Fibroblast of skin of left biceps (primary cell): ENCODE measurements around the gene THEM4.
"Not testable (repeated sequence)": the region's sequence is repeated elsewhere in the genome, so short reads cannot be mapped to it uniquely, and the experiment has no call there.

Experiments used
- DNase-seq, 2 experiments: peaks; one replicate each; pipeline ENCODE4 v3.0.0-alpha.2; 2013; ENCODE audit warnings: low read depth in 2 of 2

The THEM4 gene

DNA sequence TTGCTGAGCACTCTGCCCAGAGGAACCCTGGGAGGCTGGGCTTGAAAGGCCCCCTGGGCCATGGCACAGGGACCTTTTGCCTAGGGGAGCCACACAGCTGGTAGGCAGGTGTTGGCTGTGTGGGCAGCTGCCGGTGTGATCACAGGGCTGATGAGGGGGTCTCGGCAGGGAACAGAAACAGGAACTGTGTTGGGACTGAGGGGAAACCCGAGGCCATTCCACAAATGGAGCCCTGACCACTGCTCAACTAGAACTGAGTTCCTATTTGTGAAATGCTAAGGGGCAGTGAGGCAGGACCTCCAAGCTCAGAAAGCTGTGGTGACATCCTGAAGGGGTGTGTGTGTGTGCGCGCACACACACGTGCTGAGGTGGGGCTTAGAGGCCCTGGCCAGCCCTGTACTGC, 49.4 kb downstream of the THEM4 start:
- DNase-seq: no peak

DNA sequence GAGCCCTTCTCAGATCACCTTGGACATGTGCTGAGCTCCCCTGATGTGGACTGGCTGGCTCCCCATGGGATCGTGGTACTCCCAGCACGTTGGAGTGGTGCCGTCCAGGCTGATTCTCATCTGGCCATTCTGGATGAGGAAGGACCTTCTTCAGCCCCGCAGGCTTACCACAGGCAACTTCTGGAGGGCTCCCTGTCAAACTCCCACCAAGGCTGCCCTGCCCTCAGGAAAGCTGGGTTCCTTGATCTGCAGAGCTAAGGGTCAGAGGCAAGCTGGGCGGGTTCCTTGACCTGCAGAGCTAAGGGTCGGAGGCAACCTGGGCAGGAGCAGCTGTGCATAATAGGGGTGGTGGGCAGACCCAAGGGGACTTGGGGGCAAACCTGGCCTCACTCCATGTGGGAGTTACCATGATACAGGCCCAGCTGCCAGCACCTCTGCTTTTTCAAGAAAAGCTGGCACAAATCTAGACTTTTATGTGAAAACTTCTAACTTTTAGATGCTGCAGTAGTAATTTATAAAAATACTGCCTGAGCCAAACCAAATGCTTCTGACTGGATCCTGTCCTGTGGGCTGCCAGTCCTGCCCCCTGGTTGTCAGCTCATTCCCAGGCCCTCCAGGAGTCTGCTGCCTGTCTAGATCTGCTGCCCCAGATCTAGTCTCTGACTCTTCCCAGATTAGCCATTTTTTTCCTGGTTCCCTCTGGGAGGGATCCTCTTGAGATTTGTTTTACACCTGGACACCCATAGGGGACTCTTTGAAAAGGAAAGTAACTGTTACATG, 50.2 kb downstream of the THEM4 start:
- DNase-seq: no peak

DNA sequence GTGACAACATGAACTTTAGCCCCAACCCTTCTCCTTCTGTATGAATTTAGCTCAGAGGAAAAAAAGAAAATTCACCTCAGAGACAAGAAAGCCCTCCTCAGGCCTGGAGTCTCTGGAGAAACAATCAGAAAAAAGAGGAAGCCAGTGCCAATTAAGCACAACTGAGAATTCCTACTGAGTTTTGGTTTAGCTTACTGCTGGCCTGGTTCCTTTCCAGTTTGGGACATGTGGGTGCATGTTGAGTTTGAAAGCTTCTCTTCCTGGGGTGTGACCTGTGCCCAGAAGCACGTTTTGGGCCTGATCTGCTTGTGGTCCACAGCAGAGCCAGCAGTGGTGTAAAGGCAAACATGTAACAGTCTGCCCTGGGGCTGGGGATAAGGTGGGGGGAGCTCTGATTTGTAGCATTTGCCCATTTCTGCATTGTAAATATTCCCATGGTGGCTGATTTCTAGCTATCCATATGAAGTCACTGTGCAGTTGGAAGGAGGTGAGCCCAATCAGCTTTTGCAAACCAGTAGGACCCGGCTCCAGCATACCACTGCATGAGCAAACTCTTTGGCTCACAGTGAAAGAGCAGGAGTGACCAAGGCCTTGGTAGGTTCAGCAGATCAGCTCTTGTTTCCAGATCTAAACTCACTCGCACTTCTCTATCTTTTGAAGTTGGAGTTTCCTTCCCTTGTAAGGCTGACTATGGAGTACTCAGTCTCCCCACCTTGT, 51.1 kb downstream of the THEM4 start:
- DNase-seq: no peak

DNA sequence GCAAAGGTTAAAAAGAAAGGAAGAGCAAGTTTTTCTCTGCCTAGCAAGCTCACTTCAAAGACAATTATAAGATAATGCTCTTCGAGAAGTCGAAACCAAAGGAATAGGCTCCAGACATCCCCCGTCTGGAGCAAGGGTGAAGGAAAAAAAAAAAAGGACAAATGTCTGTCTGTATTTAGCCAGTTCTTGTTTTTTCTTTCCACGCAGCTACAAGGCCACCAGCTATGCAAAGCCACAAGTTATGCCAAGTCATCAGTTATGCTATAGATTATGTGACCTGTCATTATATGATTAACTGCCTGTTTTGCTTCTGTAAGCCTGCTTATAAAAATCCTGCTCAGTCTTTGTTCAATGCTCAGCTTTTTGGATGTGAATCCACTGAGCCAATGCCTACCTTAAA, 53.4 kb downstream of the THEM4 start:
- no peak for DNase-seq

DNA sequence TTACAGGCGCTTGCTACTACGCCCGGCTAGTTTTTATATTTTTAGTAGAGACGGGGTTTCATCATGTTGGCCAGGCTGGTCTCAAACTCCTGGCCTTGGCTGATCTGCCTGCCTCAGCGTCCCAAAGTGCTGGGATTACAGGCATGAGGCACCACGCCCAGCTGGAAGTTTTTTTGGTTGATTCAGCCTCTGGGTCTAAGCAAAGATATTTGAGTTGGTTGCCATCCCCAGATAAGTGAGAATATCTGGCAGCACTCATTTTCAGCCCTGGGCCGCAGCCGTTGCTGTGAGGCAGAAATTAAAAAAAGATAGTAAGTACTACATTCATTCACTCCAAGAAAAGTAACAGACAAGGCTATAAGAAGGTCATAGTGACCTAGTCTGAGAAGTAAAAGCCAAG, 53.8 kb downstream of the THEM4 start:
- not testable (repeated sequence) for DNase-seq

DNA sequence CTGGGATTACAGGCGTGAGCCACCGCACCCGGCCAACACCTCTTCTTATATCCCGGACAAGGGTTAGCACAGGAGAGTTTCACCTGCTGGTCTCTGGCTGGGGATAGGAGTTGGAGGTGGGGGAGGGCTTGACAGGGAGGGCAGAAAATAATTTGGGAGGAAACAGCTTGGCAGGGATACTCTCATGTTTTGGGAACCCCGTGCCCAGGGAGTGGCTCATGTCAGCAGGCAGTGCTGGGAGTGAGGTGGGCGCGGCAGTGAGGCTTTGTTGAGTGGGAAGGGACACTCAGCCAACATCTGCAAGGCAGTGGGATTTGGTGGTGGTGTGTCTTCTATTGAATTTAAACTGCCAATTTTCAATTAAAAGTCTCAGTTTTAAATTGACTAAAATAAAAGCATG, 54.7 kb downstream of the THEM4 start:
- DNase-seq: no peak

DNA sequence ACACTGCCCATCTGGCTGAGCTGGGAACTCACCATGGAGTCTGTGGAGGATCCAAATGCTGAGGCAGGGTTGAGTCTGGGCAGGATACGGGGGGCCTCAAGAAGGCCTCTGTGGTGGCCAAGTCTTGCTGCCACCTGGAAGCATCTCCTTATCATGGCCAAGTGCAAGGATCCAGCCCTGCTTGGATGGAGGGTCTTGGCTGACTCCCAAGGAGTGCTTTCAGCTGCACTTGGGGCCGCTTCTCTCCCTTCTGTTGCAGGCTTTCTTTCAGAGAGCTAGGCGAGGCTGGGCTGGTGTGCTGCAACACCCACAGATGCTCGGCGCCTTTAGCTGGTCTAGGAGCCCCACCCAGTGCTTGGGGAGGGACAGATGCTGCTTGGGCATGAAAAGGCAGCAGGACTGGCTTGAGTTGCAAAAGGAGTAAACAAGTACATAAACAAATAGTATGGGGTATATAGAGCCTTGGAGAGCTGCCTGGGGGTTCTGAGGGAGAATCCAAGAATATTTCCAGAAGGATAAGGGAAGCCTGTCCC, 55.8 kb downstream of the THEM4 start, which contains the start of gene THEM5:
THEM5 (minus strand) TSS at position 302 of the 533 bp plus-strand sequence; CDS start at position 155, 147 bp downstream.
- no peak for DNase-seq

DNA sequence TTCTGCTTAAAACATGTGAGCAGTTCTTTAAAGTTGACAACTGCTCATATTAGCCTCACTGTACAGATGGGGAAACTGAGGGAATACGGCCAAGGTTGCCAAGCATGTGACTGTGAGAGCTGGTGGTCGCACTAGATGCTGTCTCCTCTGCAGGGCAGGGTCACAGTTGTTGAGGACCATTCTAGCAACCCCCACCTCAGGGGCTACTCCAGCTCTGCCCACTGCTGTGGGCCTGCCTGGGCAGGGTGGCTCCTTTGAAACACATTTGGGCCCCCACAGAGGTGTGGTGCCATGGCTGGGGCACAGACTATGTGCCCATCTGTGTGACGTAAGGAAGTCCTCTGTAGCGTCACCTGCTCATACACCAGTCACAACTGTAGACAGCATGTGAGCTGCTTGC, 56.6 kb downstream of the THEM4 start:
- DNase-seq: no peak

DNA sequence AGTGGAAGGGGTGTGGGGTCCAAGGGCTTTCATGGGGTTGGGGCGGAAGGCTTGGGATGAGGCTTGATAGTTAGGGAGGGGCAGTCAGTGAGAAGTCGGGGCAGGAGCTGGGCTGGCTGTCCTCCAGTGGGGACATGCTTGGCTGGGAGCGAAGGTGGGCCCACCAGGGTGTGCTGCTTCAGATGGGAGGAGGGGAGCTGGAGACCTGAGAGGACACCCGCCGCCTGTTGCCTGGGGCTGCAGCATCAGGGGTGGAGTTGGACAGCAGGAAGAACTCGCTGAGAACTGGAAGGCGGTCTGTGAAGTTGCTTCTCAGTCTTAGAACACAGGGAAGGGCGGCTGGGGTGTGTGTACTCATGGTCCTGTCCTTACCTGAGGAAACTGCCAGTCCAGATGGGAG, 57.4 kb downstream of the THEM4 start:
- no peak for DNase-seq

DNA sequence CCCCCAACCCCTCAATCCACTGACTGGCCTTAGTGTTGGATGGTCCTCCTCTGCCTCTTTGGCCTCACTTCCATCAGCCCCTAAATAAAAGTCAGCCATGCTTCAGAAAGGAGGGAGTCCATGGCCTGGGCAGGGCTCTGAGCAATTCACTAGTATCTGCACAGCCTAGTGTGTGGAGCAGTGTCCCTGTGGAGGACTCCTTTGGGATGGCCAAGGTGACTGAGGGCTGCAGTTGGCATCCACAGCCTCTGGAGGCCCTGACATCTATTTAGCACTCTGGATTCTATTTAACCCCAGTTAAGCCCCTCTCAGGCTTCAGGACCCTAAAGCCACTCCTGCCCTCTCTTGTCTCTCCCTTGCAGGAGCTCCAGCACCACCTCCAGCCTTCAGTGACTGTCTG, 59.4 kb downstream of the THEM4 start:
- no peak for DNase-seq

DNA sequence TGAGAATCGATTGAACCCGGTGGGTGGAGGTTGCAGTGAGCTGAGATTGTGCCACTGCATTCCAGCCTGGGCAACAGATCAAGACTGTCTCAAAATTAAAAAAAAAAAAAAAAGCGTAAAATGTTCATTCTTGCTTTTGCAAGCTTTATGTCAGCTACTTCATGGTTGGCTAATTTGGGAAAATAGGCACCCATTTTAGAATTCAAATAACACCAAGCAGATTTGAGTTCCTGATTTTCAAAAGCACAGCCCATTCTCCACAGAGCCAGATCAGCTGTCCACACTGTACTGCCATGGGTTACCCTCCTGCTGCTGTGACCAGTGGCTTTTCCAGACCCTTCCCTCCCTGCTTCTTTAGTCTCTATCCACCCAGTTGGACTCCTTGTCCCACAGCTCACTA, 60.2 kb downstream of the THEM4 start:
- no peak for DNase-seq

DNA sequence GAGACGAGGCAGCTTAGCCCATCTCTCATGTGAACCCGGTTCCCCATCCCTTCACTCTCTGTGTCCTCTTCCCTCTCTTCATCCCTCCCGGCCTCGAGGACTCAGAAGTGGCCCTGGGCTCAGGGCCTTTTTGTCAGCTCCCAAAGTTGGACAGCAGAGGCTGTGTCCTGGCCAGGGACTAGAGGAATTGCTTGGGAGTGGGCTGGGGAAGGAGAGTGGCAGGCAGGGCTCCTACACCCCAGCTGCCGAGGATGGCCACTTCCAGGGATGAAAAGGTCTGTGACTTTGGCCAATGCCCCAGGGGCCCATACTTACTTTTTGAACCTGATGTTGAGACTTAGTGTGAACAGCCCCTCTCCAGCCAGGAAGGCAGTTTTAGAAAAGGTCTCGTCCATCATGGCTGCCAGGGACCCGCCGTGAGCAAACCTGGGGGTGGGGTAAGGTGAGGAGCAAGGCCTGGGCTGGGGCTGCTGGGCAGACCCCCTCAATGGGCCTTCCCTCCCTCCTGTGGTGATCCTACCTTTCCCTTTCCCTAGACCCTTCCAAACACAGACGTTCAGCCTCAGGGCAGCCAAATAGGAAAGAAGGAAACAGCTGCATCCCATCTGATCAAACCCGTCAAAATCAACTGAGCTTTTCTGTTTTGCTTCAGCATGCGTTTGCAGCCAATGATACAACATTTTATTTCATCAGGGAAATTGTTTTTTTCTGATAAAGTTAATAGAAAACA, 61.3 kb downstream of the THEM4 start:
- DNase-seq: no peak

DNA sequence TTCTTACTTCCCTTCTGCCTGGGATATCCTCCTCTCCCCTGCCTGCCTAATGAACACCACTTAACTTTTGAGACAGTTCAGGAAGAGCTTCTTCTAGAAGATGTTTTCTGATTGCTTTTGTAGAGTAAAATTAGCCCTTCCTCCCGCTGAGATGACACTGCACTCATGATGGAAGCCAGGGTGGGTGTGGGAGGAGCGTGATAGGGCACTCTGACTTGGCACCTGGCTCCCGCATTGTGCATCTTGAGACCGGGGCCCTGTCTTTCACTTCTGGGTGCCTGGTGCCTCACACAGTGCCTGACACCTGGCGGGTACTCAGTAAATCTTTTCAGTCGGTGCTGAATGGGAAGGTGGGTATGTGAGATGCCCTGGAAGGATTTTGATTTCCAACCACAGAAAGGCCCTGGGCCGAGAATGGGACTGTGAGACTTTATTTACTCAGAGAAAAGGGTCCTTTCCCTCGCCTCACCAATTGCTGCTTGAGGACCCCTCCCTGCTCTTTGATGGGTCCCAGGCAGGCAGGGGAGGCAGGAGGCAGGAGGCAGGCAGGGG, 62.5 kb downstream of the THEM4 start:
- DNase-seq: no peak

DNA sequence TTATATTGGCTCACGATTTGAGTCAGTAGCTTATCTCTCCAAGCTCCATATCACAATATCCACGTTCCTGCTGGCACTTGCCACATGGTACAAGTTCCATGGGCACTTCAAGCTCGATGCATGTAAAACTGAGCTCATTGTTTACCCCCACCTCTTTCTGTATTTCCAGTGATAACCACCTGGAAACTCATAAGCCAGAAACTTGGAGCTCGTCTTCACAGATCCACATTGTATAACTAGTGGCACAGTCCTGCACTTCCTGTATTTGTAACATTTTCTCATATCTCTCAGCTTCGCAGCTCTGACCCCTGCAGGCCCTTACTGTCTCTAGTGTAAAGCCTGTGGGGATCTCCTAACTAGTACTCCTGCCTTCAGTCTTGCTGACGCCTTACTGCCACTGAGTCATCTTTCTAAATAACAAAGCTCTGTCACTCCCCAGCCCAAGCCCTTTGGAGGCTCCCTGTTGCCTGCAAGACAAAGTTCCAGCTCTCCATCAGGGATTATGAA, 63.2 kb downstream of the THEM4 start:
- DNase-seq: no peak

DNA sequence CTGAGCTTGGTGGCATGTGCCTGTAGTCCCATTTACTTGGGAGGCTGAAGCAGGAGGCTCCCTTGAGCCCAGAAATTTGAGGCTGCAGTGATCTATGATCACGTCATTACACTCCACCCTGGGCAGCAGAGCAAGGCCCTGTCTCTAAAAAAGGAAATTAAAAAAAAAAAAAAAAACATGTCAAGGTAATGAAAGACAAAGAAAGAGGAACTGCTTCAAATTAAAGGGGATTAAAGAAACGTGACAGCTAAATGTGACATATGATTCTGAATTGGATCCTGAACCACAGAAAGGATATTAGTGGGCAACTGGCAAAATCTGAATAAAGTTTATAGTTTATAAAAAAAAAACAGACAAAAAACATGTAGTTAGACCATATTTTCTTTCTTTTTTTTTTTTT, 65.9 kb downstream of the THEM4 start:
- no peak for DNase-seq

DNA sequence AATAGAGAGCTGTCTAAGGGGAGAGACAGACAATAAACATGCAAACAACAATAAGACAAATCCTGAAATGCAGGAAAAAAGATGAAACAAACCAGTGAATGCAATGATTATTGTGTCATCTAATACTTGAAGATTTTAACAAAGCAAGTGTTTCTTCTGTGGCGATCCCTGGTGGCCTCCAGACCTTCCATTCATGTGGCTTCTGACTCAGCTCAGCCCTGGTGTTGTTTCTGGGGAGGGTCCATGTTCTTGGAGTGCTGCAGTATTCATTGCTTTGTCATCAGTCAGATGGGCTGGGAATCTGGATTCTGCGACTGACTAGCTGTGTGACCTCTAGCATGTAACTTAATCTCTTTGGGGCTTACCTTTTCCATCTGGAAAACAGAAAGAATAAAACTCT, 68.2 kb downstream of the THEM4 start:
- no peak for DNase-seq

DNA sequence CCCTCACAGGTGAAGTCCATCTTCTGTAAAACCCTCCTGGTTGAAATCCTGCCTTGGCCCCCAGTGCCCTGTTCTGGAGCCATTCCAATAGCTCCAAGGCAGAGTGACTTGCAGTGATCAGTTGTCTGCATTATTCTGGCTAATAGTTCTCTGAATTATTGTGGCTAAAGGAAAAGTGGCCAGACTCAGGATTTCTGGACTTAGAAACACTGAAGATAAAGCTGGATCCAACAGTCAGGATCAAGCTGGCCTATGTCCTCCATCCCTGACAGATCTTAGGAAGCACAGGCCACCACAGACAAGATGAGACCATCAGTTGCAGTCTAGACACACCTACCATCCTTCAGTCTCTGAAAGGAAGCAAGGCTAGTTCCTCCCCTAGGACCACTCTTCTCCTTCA, 68.9 kb downstream of the THEM4 start:
- DNase-seq: no peak

DNA sequence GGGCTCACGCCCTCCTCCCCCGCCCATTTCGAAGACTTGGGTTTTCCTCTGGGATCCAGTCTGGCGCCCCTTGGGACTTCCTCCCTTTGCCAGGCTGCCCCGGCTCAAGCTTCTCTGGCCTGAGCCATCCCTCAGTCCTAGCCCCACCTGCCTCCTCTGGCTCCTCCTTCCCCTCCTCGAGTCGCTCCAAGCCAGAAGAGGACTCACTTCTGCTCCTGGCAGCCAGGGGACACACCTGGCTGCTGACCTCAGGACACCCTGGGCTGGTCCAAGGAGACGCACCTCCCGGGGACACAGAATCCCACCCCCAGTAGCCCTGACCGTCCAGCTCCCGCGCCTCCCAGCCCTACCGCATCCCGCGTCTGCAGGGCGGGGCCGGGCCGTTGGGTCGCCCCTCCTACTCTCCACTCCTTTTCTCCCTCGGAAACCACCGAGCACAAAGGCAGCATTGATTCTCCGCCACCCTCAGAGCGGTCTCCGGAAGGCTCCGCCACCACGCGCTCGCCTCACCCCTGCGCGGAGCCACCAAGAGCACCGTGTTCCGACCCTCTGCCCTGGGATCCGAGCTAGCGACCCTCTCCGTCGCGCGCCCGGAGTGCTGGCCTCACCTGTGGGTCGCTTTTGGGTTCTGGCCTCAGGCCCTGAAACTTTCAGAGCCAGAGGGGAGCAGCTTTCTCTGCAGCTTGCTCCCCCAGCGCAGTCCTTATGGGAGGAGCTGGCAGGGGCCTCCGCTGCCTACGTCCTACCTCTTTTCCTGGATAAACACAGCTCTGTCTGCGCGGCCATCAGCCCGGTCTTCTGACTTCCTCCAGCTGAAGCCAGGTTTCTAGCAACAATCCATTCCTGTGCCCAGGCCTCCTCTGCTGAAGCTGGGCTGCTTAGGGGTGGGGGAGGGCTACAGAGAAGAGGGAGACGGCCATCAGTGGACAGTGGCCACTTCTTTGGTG, 69.6 kb downstream of the THEM4 start, which contains the start of gene C2CD4D:
C2CD4D (minus strand) TSS at position 364 of the 947 bp plus-strand sequence. CDS start 831 bp downstream, outside the sequence.
- no peak for DNase-seq

DNA sequence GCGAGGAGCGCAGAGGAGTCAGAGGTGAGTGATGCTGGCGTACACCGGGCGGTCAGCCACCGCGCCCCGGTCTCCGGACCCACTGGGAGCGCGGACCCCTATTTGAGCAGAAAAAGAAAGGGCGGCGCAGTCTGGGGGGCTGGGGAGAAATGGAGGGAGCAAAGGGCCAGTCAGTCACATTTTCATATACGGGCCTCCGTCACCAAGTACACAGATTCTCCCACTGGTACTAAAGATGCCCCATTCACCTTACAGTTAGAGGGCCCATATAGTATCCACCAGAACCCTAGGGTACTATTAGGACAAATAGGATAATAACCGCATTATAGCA, 70.3 kb downstream of the THEM4 start:
- no peak for DNase-seq

DNA sequence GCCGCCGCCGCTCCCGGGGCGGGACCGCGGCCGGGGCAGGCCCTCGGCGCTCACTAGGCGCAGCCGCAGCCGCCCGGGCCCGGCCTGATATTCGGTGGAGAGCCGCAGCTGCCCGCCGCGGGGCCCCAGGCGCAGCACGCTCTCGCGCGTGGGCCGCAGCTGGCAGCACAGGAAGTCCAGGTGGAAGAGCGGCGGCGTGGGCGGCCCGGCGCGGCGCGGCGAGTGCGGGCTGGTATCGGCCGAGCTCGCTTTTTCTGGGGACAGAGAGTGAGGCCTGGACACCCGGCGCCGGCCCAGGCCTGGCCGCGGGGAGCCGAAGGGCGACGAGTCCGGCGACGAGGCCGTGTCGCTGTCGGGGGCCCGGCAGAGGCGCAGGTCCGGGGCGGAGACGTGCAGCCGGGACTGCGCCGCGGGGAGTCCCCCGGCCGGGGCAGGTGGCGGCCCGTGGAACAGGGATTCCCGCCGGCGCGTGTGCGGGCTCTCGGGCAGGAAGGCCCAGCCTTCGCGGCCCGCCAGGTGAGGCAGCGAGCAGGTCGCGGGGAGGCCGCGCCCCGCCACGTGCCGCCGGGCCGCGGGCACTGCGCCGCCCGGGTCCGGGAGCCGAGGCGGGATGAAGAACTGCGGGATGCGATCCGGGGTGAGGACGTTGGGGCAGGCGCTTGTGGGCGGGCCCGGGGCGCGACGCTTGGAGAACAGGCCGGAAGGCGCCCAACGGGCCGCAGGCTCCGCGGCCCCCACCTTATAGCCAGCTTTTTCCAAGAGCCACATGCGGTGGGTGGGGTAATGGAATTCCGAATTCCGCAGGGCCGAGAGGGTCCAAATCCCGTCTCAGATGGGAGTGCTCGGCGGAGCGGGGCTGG, 70.9 kb downstream of the THEM4 start:
- no peak for DNase-seq
